Endometrial microvascular endothelial cells (primary cell): ENCODE data around the gene LRRC57. TPM values are rescaled to one million over a fixed set of nuclear protein-coding genes. Genes with fewer than 3 reads are reported as not detected.

Source experiments
- in situ Hi-C: cut with HindIII; loops from 2 replicates; pipeline ENCODE4 v1.10.0; 2017; ENCODE audit warnings: low sequenced_read_pairs, low pct_unique_long_range_greater_than_20kb; ENCODE audit errors: inconsistent ontology term
- total RNA-seq: library from RNA; depleted of rRNA; stranded (reverse); fragments of >200 nt; gene quantifications from one replicate; pipeline ENCODE4 v1.2.3, GENCODE V29; 2015; ENCODE audit errors: inconsistent ontology term

Gene LRRC57
- total RNA-seq, result 22.3 TPM

DNA sequence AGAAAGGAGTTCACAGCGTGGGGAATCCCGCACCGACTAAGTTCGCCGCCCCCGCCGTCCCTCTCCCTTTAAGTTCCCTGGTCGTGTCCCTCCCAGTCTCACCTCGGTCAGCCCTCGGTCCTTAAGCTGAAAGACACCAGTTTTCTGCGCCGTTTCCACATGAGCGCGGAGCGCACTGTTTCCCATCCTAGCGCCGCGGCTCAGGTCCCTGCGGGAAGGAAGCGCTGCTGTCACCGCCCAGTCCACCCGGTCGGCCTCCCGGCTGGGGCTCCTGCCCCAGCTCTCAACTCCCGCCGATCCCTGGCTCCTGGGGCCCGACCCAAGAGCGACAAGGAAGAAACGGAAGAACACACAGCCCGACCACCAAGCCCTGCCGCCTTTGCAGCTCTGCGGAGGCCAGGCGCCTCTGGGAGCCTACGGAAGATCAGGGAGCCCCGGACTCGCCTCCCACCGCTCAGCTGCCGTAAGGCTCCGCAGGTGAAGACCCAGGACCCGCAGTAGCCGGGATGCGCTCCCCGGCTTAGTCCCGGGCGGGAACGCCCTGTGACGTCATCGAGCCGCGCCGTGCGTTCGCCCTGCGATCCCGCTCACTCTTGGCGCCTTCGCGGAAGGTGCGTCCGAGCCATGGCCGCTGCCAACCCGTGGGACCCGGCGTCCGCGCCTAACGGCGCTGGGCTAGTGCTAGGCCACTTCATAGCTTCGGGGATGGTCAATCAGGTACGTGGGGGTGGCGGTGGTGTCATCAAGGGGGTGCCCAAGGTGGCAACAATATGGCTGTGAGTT is at the start of gene LRRC57, which contains the start of gene HAUS2:
Gene LRRC57, minus strand, starts transcription at position 545 of the 783 bp plus-strand sequence. Its CDS starts 359 bp downstream, at position 186.
Gene HAUS2, plus strand, starts transcription at position 590 of the 783 bp plus-strand sequence. Its CDS starts 35 bp downstream, at position 625.
- in situ Hi-C loops, result no loop called here

GRCh38 chr15:42595626-42596240 is 47.1 kb upstream of the LRRC57 start:
- in situ Hi-C loops, result no loop called here

- in situ Hi-C loops, result no loop called here
These were observed 45.5 kb upstream of the LRRC57 start for GRCh38 chr15:42594095-42594494.

DNA sequence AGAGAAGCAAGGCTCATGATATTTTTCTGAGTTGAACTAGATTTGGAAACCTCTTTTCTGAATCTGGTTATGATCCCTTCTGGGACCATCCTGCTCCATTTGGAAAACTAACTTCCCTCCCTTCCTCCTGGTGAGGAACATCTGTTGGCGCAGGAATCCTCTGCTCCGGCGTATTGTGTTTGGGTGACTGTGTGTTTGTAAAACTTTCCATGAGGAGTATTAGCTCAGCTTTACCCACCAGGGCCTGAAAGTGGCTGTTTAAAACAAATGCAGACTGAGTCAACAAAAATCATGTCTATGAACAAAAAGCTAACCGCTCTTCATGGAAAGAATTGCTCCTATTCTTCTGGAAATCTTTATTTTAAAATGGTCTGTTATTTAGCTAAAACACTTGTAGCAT is 44.5 kb upstream of the LRRC57 start:
- in situ Hi-C loops, result no loop called here

- in situ Hi-C loops, result no loop called here
These were observed 44.1 kb upstream of the LRRC57 start for GRCh38 chr15:42592716-42593115.

- in situ Hi-C loops, result no loop called here
These were observed 42.8 kb upstream of the LRRC57 start for GRCh38 chr15:42591238-42591934.

- in situ Hi-C loops, result no loop called here
These were observed 42.1 kb upstream of the LRRC57 start for GRCh38 chr15:42590619-42591237.

DNA sequence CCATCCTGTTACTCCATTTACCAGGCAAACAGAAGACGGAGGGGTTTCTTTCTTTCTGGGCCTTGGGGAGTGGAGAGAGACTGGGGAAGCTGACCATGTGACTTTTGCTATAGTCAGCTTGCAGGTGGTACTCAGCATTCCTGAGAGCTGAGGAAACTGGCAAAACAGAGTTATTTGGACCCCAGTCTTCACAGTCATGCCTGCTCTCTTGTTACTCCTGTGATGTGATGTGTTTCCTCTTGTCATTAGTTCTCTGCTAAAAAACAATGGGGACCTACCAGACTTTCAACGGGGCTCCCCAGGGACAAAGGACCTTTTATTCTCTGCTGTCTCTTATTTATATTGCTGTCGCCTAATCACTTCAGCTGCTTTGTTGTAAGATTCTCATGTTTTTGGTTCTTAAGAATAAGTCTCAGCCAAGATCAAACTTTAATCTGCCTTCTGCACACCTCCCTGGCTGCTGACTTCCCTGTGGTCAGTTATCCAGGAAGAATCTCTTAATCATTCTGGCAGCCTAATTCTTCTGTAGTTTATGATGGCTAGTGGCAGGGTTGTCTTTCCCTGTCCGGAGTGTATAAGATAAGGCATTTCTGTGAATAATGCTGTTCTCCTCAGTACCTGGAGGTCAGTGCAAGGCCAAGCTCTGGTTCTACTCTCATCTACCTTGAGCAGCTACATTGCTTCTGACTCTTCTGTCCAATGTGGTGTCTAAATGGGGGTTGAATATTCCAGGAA is 35.6 kb upstream of the LRRC57 start:
- in situ Hi-C loops, result no loop called here

GRCh38 chr15:42582569-42583375 is 34.2 kb upstream of the LRRC57 start:
- in situ Hi-C loops, result no loop called here

- in situ Hi-C loops, result no loop called here
These were observed 32.7 kb upstream of the LRRC57 start for GRCh38 chr15:42581272-42581730.

- in situ Hi-C loops, result no loop called here
These were observed 30.5 kb upstream of the LRRC57 start for GRCh38 chr15:42578984-42579537.

DNA sequence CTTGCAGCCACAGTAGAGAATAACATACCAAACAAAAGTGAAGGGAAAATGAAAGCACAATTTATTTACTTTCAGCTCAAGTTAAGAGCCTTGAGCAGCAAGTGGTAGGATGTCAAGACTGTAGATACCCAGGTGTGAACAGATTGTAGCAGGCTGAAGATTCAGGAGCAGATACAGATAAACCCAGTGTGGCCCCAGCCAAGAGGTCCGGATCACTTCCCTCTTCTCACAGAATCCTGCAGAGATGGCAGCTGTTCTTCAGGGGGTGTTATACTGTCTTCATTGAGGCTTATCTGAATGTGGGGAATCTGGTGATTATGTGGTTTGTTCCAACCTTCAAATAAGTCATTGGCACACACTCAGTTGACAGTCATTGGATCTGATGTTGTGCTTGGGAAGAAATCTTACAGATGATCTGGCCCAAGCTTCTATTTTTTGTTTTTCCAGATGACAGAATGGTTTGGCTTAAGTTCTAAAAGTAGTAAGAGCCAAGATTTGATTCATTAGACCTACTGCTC is 29.0 kb upstream of the LRRC57 start:
- in situ Hi-C loops, result no loop called here

DNA sequence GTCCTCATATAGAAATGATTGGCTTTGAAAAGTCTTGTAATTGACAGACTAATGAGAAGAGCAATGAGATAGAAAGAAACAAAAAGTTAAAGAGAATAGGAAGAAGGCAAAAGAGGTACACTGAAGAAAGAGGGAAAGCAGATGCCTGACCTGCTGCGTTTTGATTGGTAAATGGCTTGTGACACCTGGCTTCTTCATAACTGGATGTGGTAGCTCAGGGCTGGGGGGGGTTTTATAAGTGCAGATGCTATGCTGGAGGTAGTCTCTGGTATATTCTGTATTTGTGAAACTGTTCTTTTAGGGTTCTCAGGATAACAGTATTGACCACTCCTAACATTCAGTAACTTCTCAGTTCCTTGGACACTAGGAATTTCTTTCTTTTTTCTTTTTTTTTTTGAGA is 28.2 kb upstream of the LRRC57 start:
- in situ Hi-C loops, result no loop called here

- in situ Hi-C loops, result no loop called here
These were observed 27.5 kb upstream of the LRRC57 start for GRCh38 chr15:42576040-42576594.

GRCh38 chr15:42575188-42576039 is 26.8 kb upstream of the LRRC57 start, which contains the start of gene STARD9:
STARD9 (plus strand) TSS chr15:42575606; CDS start chr15:42575716, 110 bp downstream.
- in situ Hi-C loops, result no loop called here

- in situ Hi-C loops, result no loop called here
These were observed 10.1 kb upstream of the LRRC57 start for GRCh38 chr15:42558739-42559138.
